C4-2B (cell line): ENCODE measurements around the gene ACTBL2.

Experiments used
- ZFX ChIP-seq: fragments of 450-650 bp; IDR thresholded peaks from 2 replicates; pipeline ENCODE4 v1.6.1; 2017
- TF ChIP-seq, protein P1 (sequence below): fragments of 450-650 bp; conservative IDR thresholded peaks from 2 replicates; pipeline ENCODE4 v1.5.1; 2017; ENCODE audit warnings: mild to moderate bottlenecking

DNA sequence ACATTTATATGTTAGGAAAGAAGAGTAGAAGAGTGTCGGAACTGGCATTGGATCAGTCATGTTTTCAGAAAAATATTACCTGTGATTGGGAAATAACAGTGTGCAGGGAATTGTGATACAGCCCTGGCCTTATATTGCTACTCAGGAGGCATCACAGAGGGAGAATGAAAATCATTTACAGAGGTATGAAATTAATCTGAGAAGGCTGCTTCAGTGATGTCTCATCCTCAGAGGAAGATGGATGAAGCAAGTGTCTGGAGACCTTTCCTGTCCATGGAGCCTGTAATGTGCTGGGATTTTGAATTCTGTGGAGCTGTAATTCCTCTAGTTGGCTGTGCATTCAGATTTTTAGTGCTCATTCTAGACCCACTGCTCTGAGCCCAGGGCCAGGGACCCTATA is 3.8 kb downstream of the ACTBL2 start:
- TF ChIP-seq, protein P1, sequence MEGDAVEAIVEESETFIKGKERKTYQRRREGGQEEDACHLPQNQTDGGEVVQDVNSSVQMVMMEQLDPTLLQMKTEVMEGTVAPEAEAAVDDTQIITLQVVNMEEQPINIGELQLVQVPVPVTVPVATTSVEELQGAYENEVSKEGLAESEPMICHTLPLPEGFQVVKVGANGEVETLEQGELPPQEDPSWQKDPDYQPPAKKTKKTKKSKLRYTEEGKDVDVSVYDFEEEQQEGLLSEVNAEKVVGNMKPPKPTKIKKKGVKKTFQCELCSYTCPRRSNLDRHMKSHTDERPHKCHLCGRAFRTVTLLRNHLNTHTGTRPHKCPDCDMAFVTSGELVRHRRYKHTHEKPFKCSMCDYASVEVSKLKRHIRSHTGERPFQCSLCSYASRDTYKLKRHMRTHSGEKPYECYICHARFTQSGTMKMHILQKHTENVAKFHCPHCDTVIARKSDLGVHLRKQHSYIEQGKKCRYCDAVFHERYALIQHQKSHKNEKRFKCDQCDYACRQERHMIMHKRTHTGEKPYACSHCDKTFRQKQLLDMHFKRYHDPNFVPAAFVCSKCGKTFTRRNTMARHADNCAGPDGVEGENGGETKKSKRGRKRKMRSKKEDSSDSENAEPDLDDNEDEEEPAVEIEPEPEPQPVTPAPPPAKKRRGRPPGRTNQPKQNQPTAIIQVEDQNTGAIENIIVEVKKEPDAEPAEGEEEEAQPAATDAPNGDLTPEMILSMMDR: no peak
- TF ChIP-seq ZFX: no peak
